CD14-positive monocyte (primary cell): ENCODE data around the gene KBTBD8. TPM values are rescaled to one million over a fixed set of nuclear protein-coding genes. Genes with fewer than 3 reads are reported as not detected.

Source experiments
- DNase-seq, 3 donors: peaks; one replicate each; pipeline ENCODE4 v3.0.0-alpha.2; 2011 to 2022
- H2AFZ ChIP-seq: 2 replicates; pipeline ENCODE4 v1.6.0; 2012; ENCODE audit warnings: mild to moderate bottlenecking, low read depth, low read length, inconsistent platforms; ENCODE audit not compliant: insufficient read depth, poor library complexity, severe bottlenecking
- H3K27ac ChIP-seq, 2 donors: 1 replicate in 1 of 2; 2 replicates in 1 of 2; pipeline ENCODE4 v1.5.1; 2012 to 2013; ENCODE audit warnings: low read length in 2 of 2, control low read depth in 1 of 2, inconsistent platforms in 1 of 2, low read depth in 1 of 2, mild to moderate bottlenecking in 1 of 2
- H3K27me3 ChIP-seq, 2 donors: one replicate each; pipeline versions ENCODE4 v1.6.0 to v1.6.1; 2011 to 2013; ENCODE audit warnings: low read length in 2 of 2; ENCODE audit not compliant: control insufficient read depth in 2 of 2, insufficient read depth in 2 of 2
- H3K36me3 ChIP-seq, 2 donors: replicated peaks in 1 of 2; 1 replicate in 1 of 2; 2 replicates in 1 of 2; pipeline versions ENCODE4 v1.5.1 to v1.6.1; 2012 to 2013; ENCODE audit warnings: low read length in 2 of 2, control low read depth in 1 of 2, inconsistent platforms in 1 of 2, mild to moderate bottlenecking in 1 of 2; ENCODE audit not compliant: insufficient read depth in 2 of 2, control insufficient read depth in 1 of 2
- H3K4me1 ChIP-seq, 2 donors: 1 replicate in 1 of 2; 2 replicates in 1 of 2; pipeline versions ENCODE4 v1.5.1 to v1.6.1; 2012 to 2013; ENCODE audit warnings: low read length in 2 of 2, control low read depth in 1 of 2, inconsistent platforms in 1 of 2, mild to moderate bottlenecking in 1 of 2, moderate library complexity in 1 of 2; ENCODE audit not compliant: insufficient read depth in 2 of 2, control insufficient read depth in 1 of 2
- H3K4me2 ChIP-seq: replicated peaks from 2 replicates; pipeline ENCODE3; 2012; ENCODE audit warnings: low read length, moderate library complexity, mild to moderate bottlenecking; ENCODE audit not compliant: poor library complexity, severe bottlenecking; ENCODE audit errors: extremely low read depth
- H3K4me3 ChIP-seq, 3 experiments: fragments of 200-600 bp in 1 of 3; sonication (generic) in 1 of 3; replicated peaks in 1 of 3; 1 replicate in 2 of 3; 2 replicates in 1 of 3; pipeline ENCODE4 v1.5.1; 2011 to 2013; ENCODE audit warnings: low read length in 3 of 3, mild to moderate bottlenecking in 3 of 3, control low read depth in 2 of 3, low read depth in 2 of 3, inconsistent platforms in 1 of 3, moderate library complexity in 1 of 3
- H3K79me2 ChIP-seq: 2 replicates; pipeline ENCODE4 v1.6.0; 2012; ENCODE audit warnings: mild to moderate bottlenecking, control low read depth, inconsistent platforms, low read length, moderate library complexity; ENCODE audit not compliant: insufficient read depth
- H3K9ac ChIP-seq: 2 replicates; pipeline ENCODE4 v1.6.0; 2017; ENCODE audit warnings: low read length, mild to moderate bottlenecking; ENCODE audit not compliant: insufficient read depth, poor library complexity, severe bottlenecking
- H3K9me3 ChIP-seq, 2 donors: replicated peaks in 1 of 2; 1 replicate in 1 of 2; 2 replicates in 1 of 2; pipeline versions ENCODE4 v1.5.1 to v1.6.1; 2012 to 2013; ENCODE audit warnings: low read length in 2 of 2, control low read depth in 1 of 2; ENCODE audit not compliant: control insufficient read depth in 1 of 2, insufficient read depth in 1 of 2
- H4K20me1 ChIP-seq: 2 replicates; pipeline ENCODE4 v1.6.0; 2012; ENCODE audit warnings: mild to moderate bottlenecking, low read length, control low read depth, moderate library complexity; ENCODE audit not compliant: insufficient read depth
- H3K27ac Mint-ChIP-seq, 7 donors: one replicate each; pipeline ENCODE4 v1.8.0; 2020; ENCODE audit warnings: mild to moderate bottlenecking in 7 of 7, mixed read lengths in 7 of 7, moderate library complexity in 6 of 7, inconsistent platforms in 2 of 7
- H3K27me3 Mint-ChIP-seq, 3 donors: one replicate each; pipeline ENCODE4 v1.8.0; 2021 to 2022; ENCODE audit warnings: low read depth in 3 of 3, mild to moderate bottlenecking in 3 of 3, mixed read lengths in 3 of 3, moderate library complexity in 3 of 3, inconsistent platforms in 1 of 3
- H3K36me3 Mint-ChIP-seq, 2 donors: one replicate each; pipeline ENCODE4 v1.8.0; 2020; ENCODE audit warnings: mixed read lengths in 2 of 2, inconsistent platforms in 1 of 2, mild to moderate bottlenecking in 1 of 2
- H3K4me1 Mint-ChIP-seq: one replicate; pipeline ENCODE4 v1.8.0; 2020; ENCODE audit warnings: mild to moderate bottlenecking, mixed read lengths
- H3K4me3 Mint-ChIP-seq, 2 donors: one replicate each; pipeline ENCODE4 v1.8.0; 2020; ENCODE audit warnings: mild to moderate bottlenecking in 2 of 2, mixed read lengths in 2 of 2, moderate library complexity in 1 of 2
- H3K9me3 Mint-ChIP-seq, 7 donors: one replicate each; pipeline ENCODE4 v1.8.0; 2020 to 2022; ENCODE audit warnings: mixed read lengths in 7 of 7, mild to moderate bottlenecking in 6 of 7, moderate library complexity in 6 of 7, inconsistent platforms in 2 of 7
- WGBS: methylation state at CpG from one replicate; pipeline ENCODE4 v1.1.5; 2013; ENCODE audit warnings: missing lambda C conversion rate; ENCODE audit not compliant: insufficient coverage; 5-methylcytosine and 5-hydroxymethylcytosine counted together
- intact Hi-C, 2 donors: fragments of 100-400 bp; cut with micrococcal nuclease; formaldehyde crosslinking; loops; one replicate each; pipeline versions ENCODE4 v1.15.0 to v1.15.1; 2023
- polyA plus RNA-seq, 3 donors: library from polyadenylated mRNA; depleted of rRNA in 1 of 3; unstranded in 2 of 3; stranded (reverse) in 1 of 3; fragments of 300-500 nt in 2 of 3; fragments of >200 nt in 1 of 3; fragmentation: Illumina TruSeq in 2 of 3; gene quantifications; 1 replicate in 2 of 3; 2 replicates in 1 of 3; pipeline ENCODE4 v1.2.3, GENCODE V29; 2012 to 2021
- TF ChIP-seq, protein P1 (sequence below): fragments of 200-600 bp; IDR thresholded peaks from one replicate; pipeline ENCODE4 v1.8.0; 2022; ENCODE audit warnings: antibody characterized with exemption, mild to moderate bottlenecking

KBTBD8 gene
- polyA plus RNA-seq, 3 donors = 3.0 to 11.7 (median 3.2) TPM

- Histone ChIP-seq H3K36me3 (no peaks in the 10 kb centered on the region), H3K4me3 (no peak overlapping the region), H3K4me2 (no peak overlapping the region), H3K79me2 (no peaks in the 10 kb centered on the region), H3K27me3 (peaks cover 0 to 3% of the 10 kb centered on the region in 2 donors), H3K9me3 (no peaks in the 10 kb centered on the region), H3K4me1 (peaks cover 4 to 18% of the 10 kb centered on the region in 2 donors), H4K20me1 (no peaks in the 10 kb centered on the region), H3K27ac (no peak overlapping the region), H3K9ac (no peak overlapping the region), H2AFZ (no peak overlapping the region)
- no peak for DNase-seq
- H3K9me3 Mint-ChIP-seq = peaks cover 0 to 7% (median 3%) of the 10 kb centered on the region in 7 donors
- peak overlapping the region in 1 of 2 donors; percentile 5 for H3K4me3 Mint-ChIP-seq
- TF ChIP-seq, protein P1, sequence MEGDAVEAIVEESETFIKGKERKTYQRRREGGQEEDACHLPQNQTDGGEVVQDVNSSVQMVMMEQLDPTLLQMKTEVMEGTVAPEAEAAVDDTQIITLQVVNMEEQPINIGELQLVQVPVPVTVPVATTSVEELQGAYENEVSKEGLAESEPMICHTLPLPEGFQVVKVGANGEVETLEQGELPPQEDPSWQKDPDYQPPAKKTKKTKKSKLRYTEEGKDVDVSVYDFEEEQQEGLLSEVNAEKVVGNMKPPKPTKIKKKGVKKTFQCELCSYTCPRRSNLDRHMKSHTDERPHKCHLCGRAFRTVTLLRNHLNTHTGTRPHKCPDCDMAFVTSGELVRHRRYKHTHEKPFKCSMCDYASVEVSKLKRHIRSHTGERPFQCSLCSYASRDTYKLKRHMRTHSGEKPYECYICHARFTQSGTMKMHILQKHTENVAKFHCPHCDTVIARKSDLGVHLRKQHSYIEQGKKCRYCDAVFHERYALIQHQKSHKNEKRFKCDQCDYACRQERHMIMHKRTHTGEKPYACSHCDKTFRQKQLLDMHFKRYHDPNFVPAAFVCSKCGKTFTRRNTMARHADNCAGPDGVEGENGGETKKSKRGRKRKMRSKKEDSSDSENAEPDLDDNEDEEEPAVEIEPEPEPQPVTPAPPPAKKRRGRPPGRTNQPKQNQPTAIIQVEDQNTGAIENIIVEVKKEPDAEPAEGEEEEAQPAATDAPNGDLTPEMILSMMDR = no peak
- H3K36me3 Mint-ChIP-seq = no peaks in the 10 kb centered on the region
- WGBS = 80% methylated on average over 2 of the region's 3 CpGs
- peaks cover 10% of the 10 kb centered on the region for H3K4me1 Mint-ChIP-seq
- peaks cover 0 to 9% (median 7%) of the 10 kb centered on the region in 3 donors for H3K27me3 Mint-ChIP-seq
- intact Hi-C loops = no loop called here
- H3K27ac Mint-ChIP-seq = no peak overlapping the region
Observed at GRCh38 chr3:67048715-67049074, 50.6 kb downstream of the KBTBD8 start.

DNA sequence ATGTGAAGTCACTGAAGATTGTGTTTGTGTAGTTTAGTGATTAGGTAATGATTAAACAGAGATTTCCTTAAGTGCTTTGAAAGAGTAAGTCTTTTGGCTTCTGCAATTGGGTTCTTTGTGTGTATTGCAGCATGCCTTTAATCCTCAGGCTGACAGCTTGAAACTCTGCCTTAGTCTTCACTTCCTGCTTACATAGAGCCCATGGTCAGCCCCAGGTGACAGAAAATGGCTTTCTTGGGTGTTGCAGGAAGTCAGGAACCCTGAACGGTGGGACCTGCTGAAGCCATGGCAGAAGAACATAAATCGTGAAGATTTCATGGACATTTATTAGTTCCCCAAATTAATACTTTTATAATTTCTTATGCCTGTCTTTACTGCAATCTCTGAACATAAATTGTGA, 61.3 kb downstream of the KBTBD8 start:
- H3K27me3 ChIP-seq = peaks cover 0 to 3% of the 10 kb centered on the region in 2 donors
- H3K9me3 ChIP-seq = no peaks in the 10 kb centered on the region
- TF ChIP-seq, protein P1 = no peak
- no CpG with 5 or more reads among the region's 2 CpGs for WGBS
- H3K9ac ChIP-seq = no peak overlapping the region
- no peak for DNase-seq
- no peak overlapping the region for H2AFZ ChIP-seq
- no peak overlapping the region for H3K4me3 Mint-ChIP-seq
- no peak overlapping the region for H3K4me2 ChIP-seq
- no peaks in the 10 kb centered on the region for H3K79me2 ChIP-seq
- no peaks in the 10 kb centered on the region for H3K4me1 Mint-ChIP-seq
- no peak overlapping the region for H3K27ac Mint-ChIP-seq
- no peak overlapping the region for H3K27ac ChIP-seq
- no peak overlapping the region for H3K4me3 ChIP-seq
- H3K36me3 Mint-ChIP-seq = no peaks in the 10 kb centered on the region
- H3K36me3 ChIP-seq = no peaks in the 10 kb centered on the region
- H3K9me3 Mint-ChIP-seq = peaks cover 0 to 12% (median 3%) of the 10 kb centered on the region in 7 donors
- intact Hi-C loops = no loop called here
- peaks cover 3 to 6% (median 4%) of the 10 kb centered on the region in 3 donors for H3K27me3 Mint-ChIP-seq
- H3K4me1 ChIP-seq = no peaks in the 10 kb centered on the region
- H4K20me1 ChIP-seq = no peaks in the 10 kb centered on the region
